Measurements from ENCODE around the gene OVOL1. TPM values are rescaled to one million over a fixed set of nuclear protein-coding genes. Genes with fewer than 3 reads are reported as not detected.
"Not testable (repeated sequence)": the region's sequence is repeated elsewhere in the genome, so short reads cannot be mapped to it uniquely, and the experiment has no call there.

OVOL1 gene
- total and polyA plus RNA-seq, 2 donors (not counting 1 experiment from before 2014, with no cell fraction given): 0.15 to 0.66 TPM

GRCh38 chr11:65762816-65763215, 24.0 kb upstream of the OVOL1 start:
- CTCF ChIA-PET: interaction anchor here (0.7 kb wide), 1 partner anchor 13 kb away, joined by 3 read pairs; no protein-coding TSS in a partner anchor
- H4K20me1 ChIP-seq (ENCODE audit: control insufficient read depth, insufficient read depth, low read length, poor library complexity, severe bottlenecking); H3K27ac ChIP-seq (ENCODE audit: low read length in 2 of 2); POLR2A ChIA-PET; H3K27me3 ChIP-seq (replicated peaks in 1 of 4; ENCODE audit: control extremely low read depth in 1 of 4, control insufficient read depth in 3 of 4, insufficient read depth in 4 of 4, low read length in 3 of 4); H3K4me2 ChIP-seq (replicated peaks; ENCODE audit: low read depth, low read length, poor library complexity, severe bottlenecking); H3K9me3 ChIP-seq (ENCODE audit: control extremely low read depth in 1 of 3, control insufficient read depth in 2 of 3, insufficient read depth in 1 of 3, low read length in 2 of 3); H3K27ac Mint-ChIP-seq; H3K4me1 ChIP-seq (ENCODE audit: control insufficient read depth in 2 of 2, insufficient read depth in 2 of 2, low read length in 2 of 2); H3K9ac ChIP-seq (ENCODE audit: low read length); DNase-seq; H3K4me1 Mint-ChIP-seq; H3K4me3 Mint-ChIP-seq; intact Hi-C loops (cut with micrococcal nuclease); H3K36me3 ChIP-seq (replicated peaks in 1 of 2; ENCODE audit: control extremely low read depth in 1 of 2, control insufficient read depth in 1 of 2, extremely low read depth in 1 of 2, insufficient read depth in 2 of 2, low read length in 1 of 2); H3K9me3 Mint-ChIP-seq (ENCODE audit: insufficient read depth); H3K79me2 ChIP-seq (ENCODE audit: control insufficient read depth, insufficient read depth, low read length); H3K4me3 ChIP-seq (ENCODE audit: control extremely low read depth in 1 of 5, extremely low read depth in 1 of 5, insufficient read depth in 1 of 5, low read depth in 2 of 5, low read length in 4 of 5); ATAC-seq (ENCODE audit: low read depth); H2AFZ ChIP-seq (ENCODE audit: insufficient read depth, low read depth, low read length, poor library complexity, severe bottlenecking): not testable (repeated sequence)
- peaks cover 10% of the 10 kb centered on the region for H3K27me3 Mint-ChIP-seq
- 93% methylated on average over 11 of the region's 29 CpGs for WGBS (ENCODE audit: insufficient coverage)

GRCh38 chr11:65764434-65764833, 22.4 kb upstream of the OVOL1 start:
- POLR2A ChIA-PET: no interaction called here
- Histone ChIP-seq H3K79me2 (ENCODE audit: control insufficient read depth, insufficient read depth, low read length) (peaks cover under 1% of the 10 kb centered on the region), H3K4me3 (ENCODE audit: control extremely low read depth in 1 of 5, extremely low read depth in 1 of 5, insufficient read depth in 1 of 5, low read depth in 2 of 5, low read length in 4 of 5) (no peak overlapping the region), H3K36me3 (replicated peaks in 1 of 2; ENCODE audit: control extremely low read depth in 1 of 2, control insufficient read depth in 1 of 2, extremely low read depth in 1 of 2, insufficient read depth in 2 of 2, low read length in 1 of 2) (no peaks in the 10 kb centered on the region), H3K9me3 (ENCODE audit: control extremely low read depth in 1 of 3, control insufficient read depth in 2 of 3, insufficient read depth in 1 of 3, low read length in 2 of 3) (peaks cover 0 to 4% (median 1%) of the 10 kb centered on the region in 3 donors), H2AFZ (ENCODE audit: insufficient read depth, low read depth, low read length, poor library complexity, severe bottlenecking) (no peak overlapping the region), H3K4me2 (replicated peaks; ENCODE audit: low read depth, low read length, poor library complexity, severe bottlenecking) (no peak overlapping the region), H4K20me1 (ENCODE audit: control insufficient read depth, insufficient read depth, low read length, poor library complexity, severe bottlenecking) (no peaks in the 10 kb centered on the region), H3K9ac (ENCODE audit: low read length) (no peak overlapping the region), H3K27ac (ENCODE audit: low read length in 2 of 2) (no peak overlapping the region), H3K4me1 (ENCODE audit: control insufficient read depth in 2 of 2, insufficient read depth in 2 of 2, low read length in 2 of 2) (peaks cover 0 to under 1% of the 10 kb centered on the region in 2 donors), H3K27me3 (replicated peaks in 1 of 4; ENCODE audit: control extremely low read depth in 1 of 4, control insufficient read depth in 3 of 4, insufficient read depth in 4 of 4, low read length in 3 of 4) (no peaks in the 10 kb centered on the region)
- H3K4me3 Mint-ChIP-seq: no peak overlapping the region
- 95% methylated on average over 3 of the region's 5 CpGs for WGBS (ENCODE audit: insufficient coverage)
- intact Hi-C loops (cut with micrococcal nuclease): no loop called here
- CTCF ChIA-PET: interaction anchor here (0.5 to 1.5 kb wide), 2 partner anchors 281 to 850 kb away, joined by 4 read pairs; no protein-coding TSS in a partner anchor
- peaks cover 5% of the 10 kb centered on the region for H3K27me3 Mint-ChIP-seq
- DNase-seq (no peak), ATAC-seq (ENCODE audit: low read depth) (no peak)
- no peaks in the 10 kb centered on the region for H3K4me1 Mint-ChIP-seq
- H3K9me3 Mint-ChIP-seq (ENCODE audit: insufficient read depth): no peaks in the 10 kb centered on the region
- no peak for TF ChIP-seq CTCF (IDR thresholded peaks at IDR 0.05)
- no peak for TF ChIP-seq EZH2 (IDR thresholded peaks at IDR 0.05; ENCODE audit: borderline replicate concordance, insufficient read depth, low read depth, low read length, poor library complexity, severe bottlenecking)
- H3K27ac Mint-ChIP-seq: no peak overlapping the region
